ENCODE measurements around the gene CBX2. TPM values are rescaled to one million over a fixed set of nuclear protein-coding genes. Genes with fewer than 3 reads are reported as not detected.

The CBX2 gene
- total RNA-seq, 1 donor = under 0.01 TPM

DNA sequence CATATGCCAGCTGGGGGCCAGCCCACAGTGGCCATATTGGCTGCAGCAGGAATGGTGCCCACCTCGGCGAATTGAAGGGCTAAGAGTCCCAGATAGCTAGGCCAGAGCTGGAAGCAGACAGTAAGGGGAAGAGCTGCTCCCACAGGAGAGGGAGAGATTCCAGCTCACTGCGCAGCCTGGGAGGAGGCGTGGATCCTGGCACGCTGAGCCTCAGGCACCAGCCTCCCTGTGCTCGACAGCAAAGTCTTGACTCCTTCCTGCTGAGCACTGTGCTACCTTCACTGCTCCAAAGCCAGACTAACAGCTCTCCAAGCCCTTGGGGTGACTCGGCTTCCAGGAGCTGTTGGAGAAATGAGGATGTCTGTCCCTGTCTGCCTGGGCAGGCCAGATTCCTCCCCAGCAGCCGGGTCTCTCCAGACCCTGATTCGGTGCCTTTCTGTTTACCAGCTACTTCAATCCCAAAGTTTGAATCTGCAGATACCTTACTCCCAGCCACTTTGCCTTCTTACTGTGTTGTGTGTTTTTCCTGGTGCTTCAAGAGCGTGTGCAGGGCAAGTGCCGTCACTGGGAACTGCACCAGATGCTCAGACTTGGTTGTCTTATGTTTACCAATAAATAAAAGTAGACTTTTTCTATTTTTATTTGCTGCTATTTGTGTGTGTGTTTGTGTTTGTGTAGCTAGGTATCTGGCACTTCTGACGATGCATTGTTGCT is 9.1 kb downstream of the CBX2 start:
- Histone ChIP-seq H3K4me1 (ENCODE audit: insufficient read depth, low read length) (peaks cover 28% of the 10 kb centered on the region), H3K9me3 (ENCODE audit: low read depth, low read length) (no peaks in the 10 kb centered on the region), H3K27me3 (ENCODE audit: insufficient read depth, low read length) (peaks cover 53% of the 10 kb centered on the region), H3K4me3 (ENCODE audit: low read length) (no peak overlapping the region)

DNA sequence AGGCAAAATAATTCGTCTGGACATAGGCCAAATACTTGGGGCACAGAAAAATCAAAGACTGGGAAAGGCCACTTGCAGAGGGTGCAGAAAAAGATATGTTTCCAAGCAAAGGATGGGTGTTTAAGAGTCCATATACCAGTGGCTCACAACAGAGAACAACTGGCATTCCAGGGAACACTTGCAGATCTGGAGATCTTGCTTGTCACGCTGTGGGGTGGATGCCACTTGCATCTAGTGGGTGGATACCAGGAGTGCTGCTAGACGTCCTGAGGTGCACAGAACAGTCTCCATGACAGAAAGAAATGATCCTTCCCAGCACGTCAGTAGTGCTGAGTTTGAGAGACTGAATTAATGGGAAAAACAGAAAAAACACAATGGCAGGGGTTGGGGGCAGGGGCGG is 10.5 kb downstream of the CBX2 start:
- peaks cover 60% of the 10 kb centered on the region for H3K27me3 ChIP-seq (ENCODE audit: insufficient read depth, low read length)
- H3K4me1 ChIP-seq (ENCODE audit: insufficient read depth, low read length) = peaks cover 26% of the 10 kb centered on the region
- H3K4me3 ChIP-seq (ENCODE audit: low read length) = no peak overlapping the region
- no peaks in the 10 kb centered on the region for H3K9me3 ChIP-seq (ENCODE audit: low read depth, low read length)

DNA sequence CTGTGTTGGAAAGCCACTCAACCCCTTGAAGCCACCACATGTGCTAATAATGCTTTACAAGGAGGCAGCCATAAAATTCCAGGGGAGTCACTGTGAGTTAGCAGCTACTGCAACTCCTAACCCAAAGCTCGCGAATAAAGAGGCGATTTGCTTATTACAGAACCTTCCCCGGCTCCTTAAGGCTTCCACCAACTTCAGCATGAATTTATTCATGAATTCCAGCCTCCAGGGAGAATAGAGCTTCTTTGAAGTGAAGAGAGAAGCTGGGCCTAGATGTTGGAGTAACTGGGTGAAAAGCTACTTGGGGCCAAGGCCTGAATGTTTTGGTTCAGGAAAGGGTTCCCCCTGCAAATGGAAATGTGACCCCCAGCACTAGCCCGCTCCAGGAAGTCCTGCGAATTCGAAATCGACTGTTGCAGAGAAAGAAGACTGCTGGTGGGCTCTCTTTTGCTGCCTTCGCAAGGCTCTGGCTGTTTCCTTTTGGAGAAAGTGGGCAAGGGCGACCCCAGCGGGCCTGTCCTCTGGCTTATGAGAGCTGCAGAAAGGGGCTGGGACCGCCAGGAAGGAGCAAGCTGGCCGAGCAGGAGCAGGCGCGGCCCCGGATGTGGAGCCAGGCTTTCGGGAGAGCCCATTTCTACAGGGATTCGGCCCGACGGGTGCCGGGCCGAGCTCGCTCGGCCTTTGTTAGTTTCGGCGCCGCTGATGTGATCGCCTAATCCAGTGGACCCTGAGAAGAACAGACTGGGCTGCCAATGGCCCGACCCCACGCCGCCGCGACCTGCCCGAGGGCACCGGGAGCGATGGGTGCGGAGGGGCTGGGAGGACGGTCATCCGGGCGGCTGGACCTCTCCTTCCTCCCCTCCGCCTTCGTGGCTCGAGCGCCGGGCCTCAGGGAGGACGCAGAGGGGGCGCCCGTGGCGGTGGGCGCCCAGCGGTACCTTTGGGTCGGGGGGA is 11.3 kb downstream of the CBX2 start:
- H3K4me1 ChIP-seq (ENCODE audit: insufficient read depth, low read length) = peaks cover 26% of the 10 kb centered on the region
- peaks cover 60% of the 10 kb centered on the region for H3K27me3 ChIP-seq (ENCODE audit: insufficient read depth, low read length)
- no peaks in the 10 kb centered on the region for H3K9me3 ChIP-seq (ENCODE audit: low read depth, low read length)
- H3K4me3 ChIP-seq (ENCODE audit: low read length) = no peak overlapping the region

DNA sequence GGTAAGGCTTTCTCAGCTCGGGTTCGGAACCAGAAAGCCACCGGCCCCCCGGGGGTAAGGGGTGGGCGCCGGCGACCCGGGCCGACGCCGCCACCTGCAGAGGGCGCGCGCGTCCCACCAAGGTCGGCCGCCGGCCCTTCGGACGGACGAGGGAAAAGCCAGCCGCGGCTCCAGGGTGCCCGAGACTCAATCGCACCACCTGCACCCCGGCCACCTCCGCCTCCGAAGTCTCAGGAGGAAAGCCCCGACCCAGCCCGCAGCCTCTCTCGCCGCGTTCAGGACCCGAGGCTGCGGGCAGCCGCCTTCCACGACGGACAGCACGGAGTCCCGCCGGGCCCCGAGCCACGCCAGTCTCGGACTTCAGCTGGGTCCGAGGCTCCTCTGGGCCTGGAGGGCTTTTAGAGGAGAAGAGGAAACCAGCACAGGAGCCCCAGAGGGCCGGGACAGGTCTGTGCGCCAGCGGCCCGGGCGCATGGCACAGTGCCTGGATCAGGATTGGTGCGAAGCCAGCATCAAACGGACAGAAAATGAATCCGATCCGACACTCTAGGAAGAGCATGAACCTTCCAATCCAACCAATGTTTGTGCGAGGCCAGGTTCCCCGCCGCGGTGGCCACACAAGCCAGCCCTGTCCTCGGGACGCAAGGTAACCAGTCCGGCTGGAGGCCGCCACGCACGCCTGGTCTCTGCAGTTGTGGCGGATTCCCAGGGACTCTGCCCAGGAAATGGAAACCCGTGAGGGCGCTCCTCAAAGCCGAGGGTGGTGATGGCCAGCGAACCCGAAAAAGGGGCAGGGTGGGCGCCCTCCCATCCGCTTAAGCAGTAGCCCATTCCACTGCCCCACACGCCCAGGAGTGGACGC is 12.2 kb downstream of the CBX2 start:
- Histone ChIP-seq H3K4me3 (ENCODE audit: low read length) (no peak overlapping the region), H3K27me3 (ENCODE audit: insufficient read depth, low read length) (peaks cover 60% of the 10 kb centered on the region), H3K9me3 (ENCODE audit: low read depth, low read length) (no peaks in the 10 kb centered on the region), H3K4me1 (ENCODE audit: insufficient read depth, low read length) (peaks cover 26% of the 10 kb centered on the region)

DNA sequence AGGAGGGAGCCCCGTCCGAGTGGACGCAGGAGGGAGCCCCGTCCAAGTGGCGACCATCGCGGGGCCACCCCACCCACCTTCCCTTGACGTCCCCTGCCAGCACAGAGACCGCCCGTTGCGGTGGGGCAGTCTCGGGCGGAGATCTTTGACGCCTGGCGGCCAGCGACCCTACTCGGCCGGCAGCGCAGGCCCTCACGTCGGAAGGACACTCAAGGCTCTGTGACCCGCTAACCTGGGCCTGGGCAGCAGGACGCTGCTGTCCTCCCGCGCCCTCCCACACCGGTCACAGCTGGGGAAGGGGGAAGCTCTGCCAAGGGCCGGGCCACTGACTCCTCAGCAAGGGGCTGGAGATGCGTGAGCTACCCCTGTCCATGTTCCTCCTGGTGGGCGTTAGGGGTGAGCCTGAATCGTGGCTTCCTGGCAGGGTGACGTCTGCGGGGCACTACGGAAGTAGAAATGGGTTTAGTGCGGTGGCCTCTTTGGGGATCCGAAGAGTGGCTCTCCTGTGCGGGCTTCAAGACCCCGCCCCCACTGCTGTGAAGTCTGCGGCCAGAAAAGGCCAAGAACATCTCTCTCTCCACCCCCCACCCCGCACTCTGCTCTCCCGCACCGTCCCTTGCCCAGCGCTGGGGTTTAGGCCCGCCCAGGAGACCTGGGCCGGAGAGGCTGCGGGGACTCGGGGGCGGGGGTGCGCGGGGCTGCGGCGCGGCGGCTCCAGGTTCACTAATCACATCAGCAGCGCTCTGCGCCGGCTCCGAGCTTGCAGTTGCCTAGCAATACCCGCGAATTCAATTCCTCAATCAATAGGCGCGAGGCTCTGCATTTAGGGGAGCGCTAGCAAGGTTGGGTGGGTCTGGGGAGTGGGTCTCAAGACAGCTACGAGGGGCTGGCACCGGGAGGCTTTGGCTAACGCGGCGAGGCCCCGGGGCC is 13.1 kb downstream of the CBX2 start:
- Histone ChIP-seq H3K27me3 (ENCODE audit: insufficient read depth, low read length) (peaks cover 60% of the 10 kb centered on the region), H3K4me3 (ENCODE audit: low read length) (no peak overlapping the region), H3K4me1 (ENCODE audit: insufficient read depth, low read length) (peaks cover 30% of the 10 kb centered on the region), H3K9me3 (ENCODE audit: low read depth, low read length) (no peaks in the 10 kb centered on the region)

DNA sequence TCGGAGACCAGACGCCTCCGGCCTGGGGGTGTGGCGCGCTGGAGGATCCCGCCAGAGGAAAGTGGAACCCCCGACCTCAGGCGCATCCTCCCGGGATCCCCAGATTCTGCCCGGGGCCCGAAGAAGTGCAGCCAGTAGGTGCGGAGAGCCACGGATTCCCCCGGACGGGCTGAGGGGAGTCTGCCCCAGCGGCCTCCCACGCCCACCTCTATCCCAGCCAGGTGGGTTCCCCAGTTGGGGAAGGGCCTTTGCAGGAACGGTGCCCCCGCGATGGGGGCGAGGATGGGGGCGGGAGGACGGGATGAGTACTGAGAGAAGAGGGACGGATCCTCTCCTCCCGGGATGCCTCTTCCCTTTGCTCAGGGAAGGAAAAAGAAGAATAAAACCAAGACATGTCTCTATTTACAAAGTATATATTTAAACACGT is 13.8 kb downstream of the CBX2 start:
- Histone ChIP-seq H3K27me3 (ENCODE audit: insufficient read depth, low read length) (peaks cover 60% of the 10 kb centered on the region), H3K4me3 (ENCODE audit: low read length) (no peak overlapping the region), H3K4me1 (ENCODE audit: insufficient read depth, low read length) (peaks cover 36% of the 10 kb centered on the region), H3K9me3 (ENCODE audit: low read depth, low read length) (no peaks in the 10 kb centered on the region)

DNA sequence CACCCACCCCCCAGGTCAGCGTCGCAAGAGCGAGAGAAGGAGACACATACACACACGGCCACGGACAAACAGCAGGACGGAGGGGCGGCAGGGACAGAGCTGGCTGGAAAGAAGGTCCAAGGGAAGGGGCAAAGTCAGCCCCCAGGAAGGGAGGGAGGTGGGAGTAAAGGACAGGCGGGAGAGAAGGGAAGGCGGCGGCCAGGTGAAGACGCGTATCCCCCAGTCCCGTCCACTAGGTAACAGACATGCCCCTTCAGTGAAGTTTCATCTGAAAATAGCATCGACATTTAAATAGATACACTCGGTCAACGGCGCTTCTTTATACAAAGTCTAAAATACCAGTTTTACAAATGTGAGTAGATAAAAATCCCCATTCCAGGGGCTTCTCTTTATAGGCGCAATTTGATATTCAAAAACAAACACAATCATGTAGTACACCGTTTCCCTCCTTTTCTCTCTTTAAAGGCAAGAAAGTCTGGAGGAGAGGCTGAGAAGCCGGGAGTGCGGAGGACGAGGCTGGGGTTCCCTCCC is 14.5 kb downstream of the CBX2 start:
- Histone ChIP-seq H3K4me3 (ENCODE audit: low read length) (no peak overlapping the region), H3K27me3 (ENCODE audit: insufficient read depth, low read length) (peaks cover 58% of the 10 kb centered on the region), H3K4me1 (ENCODE audit: insufficient read depth, low read length) (peaks cover 36% of the 10 kb centered on the region), H3K9me3 (ENCODE audit: low read depth, low read length) (no peaks in the 10 kb centered on the region)

DNA sequence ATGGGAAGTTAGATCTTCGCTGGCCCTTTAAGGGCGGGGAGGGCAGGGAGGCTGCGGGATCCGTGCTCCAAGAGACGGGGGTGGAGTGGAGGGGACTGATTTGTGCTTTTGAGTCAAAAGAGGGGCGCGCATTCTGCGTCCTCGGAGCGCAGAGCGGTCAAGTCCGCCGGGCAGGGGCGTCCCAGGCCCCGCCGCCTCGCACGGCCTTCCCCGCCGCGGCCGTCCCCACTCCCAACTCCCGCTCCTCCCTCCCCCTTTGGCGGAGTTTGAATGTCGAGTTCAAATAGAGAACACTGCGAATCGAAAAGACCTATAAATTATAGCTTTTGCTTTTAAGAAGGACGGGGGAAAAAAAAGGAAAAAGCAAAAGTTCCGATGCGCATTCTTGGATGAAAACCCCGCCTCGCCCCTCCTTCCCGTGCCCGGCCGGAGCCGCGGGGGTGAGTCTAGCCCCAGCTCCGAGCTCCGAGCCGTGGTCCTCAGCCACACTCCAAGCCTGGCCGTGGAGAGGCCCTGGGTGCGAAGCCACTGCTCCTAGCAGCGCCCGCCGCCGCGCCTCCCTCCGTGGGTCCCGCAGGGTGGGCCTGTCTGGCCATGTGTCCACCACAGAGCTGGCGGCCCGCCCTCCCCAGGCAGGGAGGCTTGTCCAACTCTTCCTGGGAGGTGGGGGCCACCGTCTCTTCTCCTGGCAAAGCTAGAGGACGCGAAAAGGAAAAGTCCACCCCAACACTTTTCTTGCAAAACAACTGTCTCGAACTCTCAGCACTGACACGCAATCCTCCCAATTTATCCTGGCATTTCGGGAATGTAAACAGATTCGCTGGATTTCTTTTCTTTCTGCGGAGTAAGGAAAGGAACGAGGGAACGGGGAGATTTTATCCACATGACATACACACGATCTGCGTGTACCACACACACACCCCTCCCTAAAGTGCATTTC is 15.3 kb downstream of the CBX2 start:
- Histone ChIP-seq H3K4me1 (ENCODE audit: insufficient read depth, low read length) (peaks cover 42% of the 10 kb centered on the region), H3K9me3 (ENCODE audit: low read depth, low read length) (no peaks in the 10 kb centered on the region), H3K27me3 (ENCODE audit: insufficient read depth, low read length) (peaks cover 55% of the 10 kb centered on the region)

DNA sequence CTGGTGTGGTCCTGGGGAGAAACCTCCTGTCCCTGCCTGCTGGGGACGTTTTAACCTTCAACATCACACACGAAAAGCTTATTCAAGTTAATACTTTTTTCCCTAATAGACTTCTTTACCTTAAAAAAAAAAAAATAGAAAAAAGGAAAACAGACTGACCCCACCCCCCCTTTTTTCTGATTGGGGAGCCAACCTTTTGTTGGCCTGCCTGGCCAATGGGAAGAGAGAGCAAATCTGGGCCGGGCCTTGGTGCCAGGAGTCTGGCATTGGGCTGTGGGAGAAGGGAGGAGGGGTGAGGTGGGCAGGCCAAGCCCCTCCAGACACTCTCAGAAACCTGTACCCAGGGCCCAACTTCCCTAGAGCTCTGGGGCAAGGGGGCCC is 16.0 kb downstream of the CBX2 start:
- H3K4me1 ChIP-seq (ENCODE audit: insufficient read depth, low read length) = peaks cover 48% of the 10 kb centered on the region
- H3K9me3 ChIP-seq (ENCODE audit: low read depth, low read length) = no peaks in the 10 kb centered on the region
- H3K4me3 ChIP-seq (ENCODE audit: low read length) = no peak overlapping the region
- peaks cover 55% of the 10 kb centered on the region for H3K27me3 ChIP-seq (ENCODE audit: insufficient read depth, low read length)

More for the DNA sequence above, 15.3 kb downstream of the CBX2 start:
- no peak overlapping the region for H3K4me3 ChIP-seq (ENCODE audit: low read length)

DNA sequence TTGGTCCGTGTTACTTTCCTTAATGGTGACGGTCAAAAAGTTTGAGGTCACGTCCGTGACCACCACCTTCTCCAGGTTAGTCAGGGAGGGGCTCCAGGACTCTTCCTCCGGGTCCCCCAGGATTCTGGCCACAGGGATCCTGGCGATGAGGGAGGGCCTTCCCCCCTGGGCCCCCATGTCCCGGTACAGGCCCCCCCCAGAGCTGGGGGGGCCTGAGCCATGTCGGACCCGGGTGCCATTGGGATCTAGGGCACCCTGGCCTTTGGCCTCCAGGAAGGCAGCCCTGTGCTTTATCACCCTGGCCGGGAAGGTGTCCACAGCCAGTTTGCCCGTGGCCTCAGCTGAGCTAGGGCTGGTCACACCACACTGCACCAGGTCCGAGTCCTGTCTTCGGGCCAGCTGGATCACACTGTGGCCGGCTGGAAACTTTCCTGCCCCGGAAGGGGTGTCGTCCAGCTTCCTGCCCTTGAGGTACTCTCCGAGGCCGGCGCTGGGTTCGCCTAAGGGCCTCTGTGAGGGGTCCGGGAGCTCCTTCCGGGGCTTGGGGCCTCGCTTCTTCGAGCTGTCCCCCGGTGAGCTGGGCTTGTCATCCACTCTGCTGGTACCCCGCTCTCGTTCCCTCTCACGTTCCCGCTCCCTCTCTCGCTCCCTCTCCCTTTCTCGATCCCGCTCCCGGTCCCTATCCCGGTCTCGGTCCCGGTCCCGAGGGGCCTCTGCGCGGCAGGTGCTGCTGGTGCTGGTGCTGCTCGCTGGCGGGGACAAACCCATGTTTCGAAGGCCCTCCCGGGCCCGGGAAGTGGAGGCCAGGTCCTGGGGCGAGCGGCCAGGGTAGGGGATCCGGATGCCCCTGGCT is 16.9 kb downstream of the CBX2 start:
- no peaks in the 10 kb centered on the region for H3K9me3 ChIP-seq (ENCODE audit: low read depth, low read length)
- H3K27me3 ChIP-seq (ENCODE audit: insufficient read depth, low read length) = peaks cover 55% of the 10 kb centered on the region
- no peak overlapping the region for H3K4me3 ChIP-seq (ENCODE audit: low read length)
- H3K4me1 ChIP-seq (ENCODE audit: insufficient read depth, low read length) = peaks cover 50% of the 10 kb centered on the region

DNA sequence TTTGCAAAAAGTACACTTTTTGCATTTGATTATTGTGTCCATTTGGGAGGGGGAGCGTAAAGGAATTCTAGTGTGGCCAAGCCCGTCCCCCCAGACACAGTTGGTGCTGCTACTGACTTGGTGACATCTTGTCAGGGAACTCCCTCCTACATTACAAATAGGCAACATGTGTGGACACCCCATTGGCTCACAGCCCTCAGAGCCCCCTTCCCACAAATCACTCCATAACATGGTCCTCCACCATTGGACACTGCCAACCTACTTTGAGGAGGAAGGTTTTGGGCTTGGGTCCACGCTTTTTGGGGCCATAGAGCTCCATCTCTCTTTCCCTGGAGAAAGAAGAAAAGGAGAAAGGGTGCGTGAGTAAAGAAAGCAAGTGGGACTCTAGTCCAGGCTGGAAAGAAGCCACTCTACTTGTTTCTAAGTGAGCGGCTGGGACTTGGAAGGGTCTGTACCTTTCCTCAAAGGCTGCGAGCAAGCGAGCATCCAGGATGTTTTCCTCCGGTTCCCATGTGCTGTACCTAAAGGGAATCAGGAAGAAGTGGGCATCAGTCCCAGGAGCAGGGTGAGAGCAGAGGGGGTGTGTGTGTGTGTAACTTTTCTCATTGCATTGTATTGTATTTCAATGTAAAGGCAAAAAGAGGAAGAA is 18.0 kb downstream of the CBX2 start:
- Histone ChIP-seq H3K9me3 (ENCODE audit: low read depth, low read length) (no peaks in the 10 kb centered on the region), H3K4me1 (ENCODE audit: insufficient read depth, low read length) (peaks cover 51% of the 10 kb centered on the region), H3K27me3 (ENCODE audit: insufficient read depth, low read length) (peaks cover 55% of the 10 kb centered on the region), H3K4me3 (ENCODE audit: low read length) (peak overlapping the region; percentile 63)

DNA sequence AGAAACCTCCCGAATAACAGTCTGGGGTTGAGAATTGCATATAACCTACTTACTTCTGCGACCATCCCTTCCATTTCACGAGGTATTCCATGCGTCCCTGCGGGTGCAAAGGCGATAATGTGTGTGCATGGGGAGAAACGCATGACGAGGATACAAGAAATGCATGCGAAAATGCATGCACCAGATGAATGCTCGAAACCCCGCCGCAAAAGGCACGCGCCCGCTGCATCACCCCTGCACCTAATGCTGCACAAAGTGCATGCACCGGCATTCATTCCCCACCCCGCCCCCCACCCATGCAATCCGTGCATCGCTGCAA is 18.5 kb downstream of the CBX2 start:
- peak overlapping the region; percentile 63 for H3K4me3 ChIP-seq (ENCODE audit: low read length)
- H3K4me1 ChIP-seq (ENCODE audit: insufficient read depth, low read length) = peaks cover 51% of the 10 kb centered on the region
- no peaks in the 10 kb centered on the region for H3K9me3 ChIP-seq (ENCODE audit: low read depth, low read length)
- H3K27me3 ChIP-seq (ENCODE audit: insufficient read depth, low read length) = peaks cover 55% of the 10 kb centered on the region

Measured in mononuclear cell (primary cell).